C1 segment of cervical spinal cord (tissue), 14 donors: Measurements from ENCODE around the gene ATP6V0A4.
"Not testable (repeated sequence)": the region's sequence is repeated elsewhere in the genome, so short reads cannot be mapped to it uniquely, and the experiment has no call there.

Experiments used
- DNase-seq, 14 donors: peaks; one replicate each; lab custom pipeline; 2025; lab: John Stamatoyannopoulos, UW

ATP6V0A4 gene

GRCh38 chr7:138750901-138751464 lies 47.0 kb downstream of the ATP6V0A4 start:
- DNase-seq: no peak

- no peak for DNase-seq
Observed at GRCh38 chr7:138750473-138750872, 47.5 kb downstream of the ATP6V0A4 start.

- DNase-seq: no peak
Observed at GRCh38 chr7:138749960-138750359, 48.0 kb downstream of the ATP6V0A4 start.

- no peak for DNase-seq
Observed at GRCh38 chr7:138748666-138749065, 49.3 kb downstream of the ATP6V0A4 start.

- DNase-seq: no peak
Observed at GRCh38 chr7:138746073-138746472, 51.9 kb downstream of the ATP6V0A4 start.

- no peak for DNase-seq
Observed at GRCh38 chr7:138745189-138745588, 52.8 kb downstream of the ATP6V0A4 start.

- no peak for DNase-seq
Observed at GRCh38 chr7:138741453-138741735, 56.6 kb downstream of the ATP6V0A4 start.

- no peak for DNase-seq
Observed at GRCh38 chr7:138739859-138740258, 58.1 kb downstream of the ATP6V0A4 start.

GRCh38 chr7:138738551-138739335 lies 59.3 kb downstream of the ATP6V0A4 start:
- peak in 12 of 14 donors; percentile 3 to 83 (median 68) for DNase-seq

GRCh38 chr7:138738114-138738513 lies 59.9 kb downstream of the ATP6V0A4 start:
- no peak for DNase-seq

- DNase-seq: no peak
Observed at GRCh38 chr7:138735399-138735798, 62.6 kb downstream of the ATP6V0A4 start.

- DNase-seq: not testable (repeated sequence)
Observed at GRCh38 chr7:138731733-138732132, 66.3 kb downstream of the ATP6V0A4 start.

GRCh38 chr7:138729444-138729843 lies 68.6 kb downstream of the ATP6V0A4 start:
- DNase-seq: no peak

GRCh38 chr7:138727336-138728099 lies 70.5 kb downstream of the ATP6V0A4 start:
- no peak for DNase-seq

- DNase-seq: no peak
Observed at GRCh38 chr7:138726288-138726687, 71.7 kb downstream of the ATP6V0A4 start.

- DNase-seq: no peak
Observed at GRCh38 chr7:138720286-138720685, 77.7 kb downstream of the ATP6V0A4 start.

GRCh38 chr7:138716889-138717288 lies 81.1 kb downstream of the ATP6V0A4 start:
- no peak for DNase-seq

GRCh38 chr7:138713191-138713590 lies 84.8 kb downstream of the ATP6V0A4 start:
- no peak for DNase-seq

GRCh38 chr7:138712652-138713051 lies 85.3 kb downstream of the ATP6V0A4 start:
- no peak for DNase-seq

GRCh38 chr7:138710536-138711385 lies 87.2 kb downstream of the ATP6V0A4 start:
- DNase-seq: no peak

- no peak for DNase-seq
Observed at GRCh38 chr7:138705167-138705566, 92.8 kb downstream of the ATP6V0A4 start.

- no peak for DNase-seq
Observed at GRCh38 chr7:138701537-138701923, 96.5 kb downstream of the ATP6V0A4 start.
